SK-N-SH treated with all-trans-retinoic acid at 6 μM for 48 hours (cell line): ENCODE measurements around the gene TRIP4.

Experiments
- ISL1 ChIP-seq: fragments of 250-450 bp; sonication (Bioruptor Pico); IDR thresholded peaks from 2 replicates; pipeline ENCODE4 v2.1.2; 2022; ENCODE audit warnings: mild to moderate bottlenecking, moderate library complexity
- PATZ1 ChIP-seq: fragments of 250-450 bp; sonication (Bioruptor Pico); IDR thresholded peaks from 2 replicates; pipeline ENCODE4 v1.8.0; 2020; ENCODE audit warnings: mild to moderate bottlenecking, moderate library complexity, borderline replicate concordance
- POU6F1 ChIP-seq: fragments of 250-450 bp; sonication (Bioruptor Pico); IDR thresholded peaks from 2 replicates; pipeline ENCODE4 v1.8.0; 2021; ENCODE audit warnings: low read depth, mild to moderate bottlenecking, moderate library complexity, borderline replicate concordance
- RARB ChIP-seq: fragments of 250-450 bp; sonication (Bioruptor Pico); IDR thresholded peaks from 2 replicates; pipeline ENCODE4 v1.8.0; 2021; ENCODE audit warnings: mild to moderate bottlenecking, moderate library complexity
- TF ChIP-seq, protein P1 (sequence below): fragments of 250-450 bp; sonication (Bioruptor Pico); IDR thresholded peaks from 2 replicates; pipeline ENCODE4 v1.5.0; 2020; ENCODE audit warnings: mild to moderate bottlenecking, moderate library complexity

GRCh38 chr15:64493641-64494040, 106.0 kb downstream of the TRIP4 start:
- TF ChIP-seq ISL1 = no peak
- TF ChIP-seq, protein P1, sequence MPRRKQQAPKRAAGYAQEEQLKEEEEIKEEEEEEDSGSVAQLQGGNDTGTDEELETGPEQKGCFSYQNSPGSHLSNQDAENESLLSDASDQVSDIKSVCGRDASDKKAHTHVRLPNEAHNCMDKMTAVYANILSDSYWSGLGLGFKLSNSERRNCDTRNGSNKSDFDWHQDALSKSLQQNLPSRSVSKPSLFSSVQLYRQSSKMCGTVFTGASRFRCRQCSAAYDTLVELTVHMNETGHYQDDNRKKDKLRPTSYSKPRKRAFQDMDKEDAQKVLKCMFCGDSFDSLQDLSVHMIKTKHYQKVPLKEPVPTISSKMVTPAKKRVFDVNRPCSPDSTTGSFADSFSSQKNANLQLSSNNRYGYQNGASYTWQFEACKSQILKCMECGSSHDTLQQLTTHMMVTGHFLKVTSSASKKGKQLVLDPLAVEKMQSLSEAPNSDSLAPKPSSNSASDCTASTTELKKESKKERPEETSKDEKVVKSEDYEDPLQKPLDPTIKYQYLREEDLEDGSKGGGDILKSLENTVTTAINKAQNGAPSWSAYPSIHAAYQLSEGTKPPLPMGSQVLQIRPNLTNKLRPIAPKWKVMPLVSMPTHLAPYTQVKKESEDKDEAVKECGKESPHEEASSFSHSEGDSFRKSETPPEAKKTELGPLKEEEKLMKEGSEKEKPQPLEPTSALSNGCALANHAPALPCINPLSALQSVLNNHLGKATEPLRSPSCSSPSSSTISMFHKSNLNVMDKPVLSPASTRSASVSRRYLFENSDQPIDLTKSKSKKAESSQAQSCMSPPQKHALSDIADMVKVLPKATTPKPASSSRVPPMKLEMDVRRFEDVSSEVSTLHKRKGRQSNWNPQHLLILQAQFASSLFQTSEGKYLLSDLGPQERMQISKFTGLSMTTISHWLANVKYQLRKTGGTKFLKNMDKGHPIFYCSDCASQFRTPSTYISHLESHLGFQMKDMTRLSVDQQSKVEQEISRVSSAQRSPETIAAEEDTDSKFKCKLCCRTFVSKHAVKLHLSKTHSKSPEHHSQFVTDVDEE (CRISPR knock-in tag) = no peak
- TF ChIP-seq POU6F1 = no peak
- no peak for TF ChIP-seq PATZ1
- no peak for TF ChIP-seq RARB
